T47D (cell line): ENCODE data around the gene PYDC1.
"Not testable (repeated sequence)": the region's sequence is repeated elsewhere in the genome, so short reads cannot be mapped to it uniquely, and the experiment has no call there.

Experiments used
- DNase-seq, 2 experiments: peaks; one replicate each; pipeline versions ENCODE4 v3.0.0 to v3.0.0-alpha.2; 2011 to 2012; ENCODE audit warnings: low read depth in 1 of 2, low spot score in 1 of 2
- JUND ChIP-seq: IDR thresholded peaks from 2 replicates; pipeline ENCODE4 v1.6.1; 2012; ENCODE audit warnings: low read depth
- in situ Hi-C: cut with HindIII; loops from 2 replicates; pipeline ENCODE4 v1.10.0; 2016; ENCODE audit warnings: low sequenced_read_pairs, low pct_unique_long_range_greater_than_20kb

The PYDC1 gene

GRCh38 chr16:31198207-31198882 lies 18.6 kb downstream of the PYDC1 start:
- in situ Hi-C loops, result no loop called here
- no peak for TF ChIP-seq JUND
- DNase-seq, result no peak

- no peak for DNase-seq
- in situ Hi-C loops, result no loop called here
- TF ChIP-seq JUND, result no peak
Observed at GRCh38 chr16:31196324-31197088, 20.4 kb downstream of the PYDC1 start.

DNA sequence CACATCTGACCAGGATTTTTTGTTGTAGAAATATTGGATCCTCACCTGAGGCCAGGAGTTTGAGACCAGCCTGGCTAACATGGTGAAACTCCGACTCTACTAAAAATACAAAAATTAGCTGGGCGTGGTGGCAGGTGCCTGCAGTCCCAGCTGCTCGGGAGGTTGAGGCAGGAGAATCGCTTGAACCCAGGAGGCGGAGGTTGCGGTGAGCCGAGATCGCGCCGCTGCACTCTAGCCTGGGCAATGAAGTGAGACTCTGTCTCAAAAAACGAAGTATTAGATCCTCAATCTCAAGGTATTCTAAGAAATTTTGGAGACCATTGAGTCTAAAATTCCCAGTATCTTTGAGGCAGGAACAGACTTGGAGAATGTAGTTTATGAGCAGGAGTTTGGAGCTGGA lies 21.1 kb downstream of the PYDC1 start:
- DNase-seq, in situ Hi-C loops: not testable (repeated sequence)

GRCh38 chr16:31194898-31195297 lies 22.0 kb downstream of the PYDC1 start:
- DNase-seq, result no peak
- no peak for TF ChIP-seq JUND
- in situ Hi-C loops, result no loop called here

DNA sequence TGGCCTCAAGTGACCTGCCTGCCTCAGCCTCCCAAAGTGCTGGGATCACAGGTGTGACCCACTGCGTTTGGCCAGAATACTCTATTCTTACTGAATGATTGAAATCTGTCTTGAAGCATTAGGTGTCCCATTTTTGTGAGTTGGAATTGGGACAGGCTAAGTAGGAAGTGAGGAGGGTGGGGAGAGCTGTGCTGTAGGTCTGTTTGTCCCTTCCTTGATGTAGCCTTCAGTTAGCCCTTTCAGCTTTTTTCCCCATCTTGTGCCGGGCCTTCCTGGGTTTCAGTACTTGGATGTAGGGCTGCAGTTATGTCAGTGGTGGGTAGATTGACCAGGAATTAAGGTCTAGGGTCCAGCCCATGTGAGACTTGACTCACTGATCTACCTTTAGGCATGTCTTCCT lies 23.1 kb downstream of the PYDC1 start:
- TF ChIP-seq JUND, result no peak
- no peak for DNase-seq
- in situ Hi-C loops, result no loop called here

- no peak for TF ChIP-seq JUND
- no peak for DNase-seq
- in situ Hi-C loops, result no loop called here
Observed at GRCh38 chr16:31192856-31193642, 23.9 kb downstream of the PYDC1 start.

DNA sequence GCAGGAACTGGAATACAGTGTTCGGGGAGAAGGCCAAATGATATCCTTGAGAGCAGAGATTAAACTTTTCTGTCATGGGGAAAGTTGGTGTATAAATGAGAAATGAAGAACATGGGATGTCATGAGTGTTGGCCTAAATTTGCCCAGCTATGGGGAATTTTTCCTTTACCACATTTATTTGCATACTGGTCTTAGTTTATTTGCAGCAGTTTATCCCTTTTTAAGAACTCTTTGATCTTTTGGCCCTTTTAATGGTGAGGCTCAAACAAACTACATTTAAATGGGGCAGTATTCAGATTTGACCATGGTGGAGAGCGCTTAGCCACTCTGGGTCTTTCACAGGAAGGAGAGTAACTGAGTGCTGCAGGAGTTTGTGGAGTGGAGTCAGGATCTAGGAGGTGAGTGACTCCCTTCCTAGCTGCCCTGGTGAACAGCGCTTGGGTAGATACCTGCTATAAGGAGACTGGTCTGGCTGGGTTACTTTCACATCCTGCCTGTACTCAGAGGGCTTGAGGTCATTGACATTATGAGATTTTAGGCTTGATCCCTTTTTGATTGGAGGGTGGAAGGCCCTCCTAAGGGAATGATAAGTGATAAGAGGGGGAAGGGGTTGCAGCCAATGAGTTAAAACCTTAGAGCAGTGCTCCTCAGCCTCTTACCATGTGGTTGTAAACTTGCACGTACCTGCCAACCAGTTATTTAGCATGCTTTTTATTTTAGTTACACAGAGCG lies 25.1 kb downstream of the PYDC1 start:
- in situ Hi-C loops, result no loop called here
- DNase-seq, result no peak
- no peak for TF ChIP-seq JUND

DNA sequence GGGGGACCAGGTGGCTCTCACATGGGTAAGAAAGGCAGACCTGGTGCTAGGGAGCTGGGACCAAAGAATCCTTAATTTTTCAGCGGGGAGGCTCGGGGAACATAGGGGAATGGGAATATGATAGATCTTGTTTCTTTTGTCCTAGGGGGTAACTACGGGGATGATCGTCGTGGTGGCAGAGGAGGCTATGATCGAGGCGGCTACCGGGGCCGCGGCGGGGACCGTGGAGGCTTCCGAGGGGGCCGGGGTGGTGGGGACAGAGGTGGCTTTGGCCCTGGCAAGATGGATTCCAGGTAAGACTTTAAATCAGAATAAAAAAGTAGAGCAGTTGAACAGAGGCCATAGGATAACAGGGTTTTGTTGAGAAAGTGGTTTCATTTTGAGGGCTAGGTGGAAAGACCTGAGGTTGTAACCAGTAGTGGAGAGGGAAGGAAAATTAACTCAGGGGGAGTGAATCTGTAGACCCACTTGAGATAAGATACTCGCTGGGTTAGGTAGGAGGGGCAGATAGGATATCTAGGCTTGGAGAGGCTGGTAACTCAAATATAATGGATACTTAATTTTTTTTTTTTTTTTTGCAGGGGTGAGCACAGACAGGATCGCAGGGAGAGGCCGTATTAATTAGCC lies 26.0 kb downstream of the PYDC1 start:
- no peak for TF ChIP-seq JUND
- in situ Hi-C loops, result no loop called here
- DNase-seq, result no peak

- TF ChIP-seq JUND, result no peak
- in situ Hi-C loops, result no loop called here
- no peak for DNase-seq
Observed at GRCh38 chr16:31190061-31190460, 26.9 kb downstream of the PYDC1 start.

DNA sequence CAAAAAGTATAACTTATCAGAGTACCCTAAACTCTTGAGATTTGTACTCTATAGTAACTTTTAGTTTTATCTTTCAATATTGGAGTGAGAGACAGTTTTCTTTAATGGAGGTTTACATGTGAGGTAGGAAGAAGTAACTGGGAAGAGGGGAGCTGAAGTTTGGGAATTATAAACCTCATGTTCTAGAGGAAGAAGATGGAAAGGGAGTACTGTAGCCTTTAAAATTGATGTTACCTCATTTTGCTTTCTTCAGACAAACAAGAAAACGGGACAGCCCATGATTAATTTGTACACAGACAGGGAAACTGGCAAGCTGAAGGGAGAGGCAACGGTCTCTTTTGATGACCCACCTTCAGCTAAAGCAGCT lies 27.5 kb downstream of the PYDC1 start:
- no peak for TF ChIP-seq JUND
- in situ Hi-C loops, result no loop called here
- DNase-seq, result no peak

GRCh38 chr16:31188450-31189411 lies 28.2 kb downstream of the PYDC1 start:
- in situ Hi-C loops, result no loop called here

GRCh38 chr16:31187808-31188189 lies 29.1 kb downstream of the PYDC1 start:
- no peak for DNase-seq
- in situ Hi-C loops, result no loop called here
- no peak for TF ChIP-seq JUND

More at GRCh38 chr16:31188450-31189411, 28.2 kb downstream of the PYDC1 start:
- no peak for DNase-seq
- TF ChIP-seq JUND, result no peak
